ENCODE results near the gene SOD1.

- no peak for TF ChIP-seq CTCF (tag by site-specific recombination; IDR thresholded peaks at IDR 0.05)
- TF ChIP-seq ZBTB44 (tag by site-specific recombination; IDR thresholded peaks at IDR 0.05), result no peak
- TF ChIP-seq ZNF558 (tag by site-specific recombination; IDR thresholded peaks at IDR 0.05), result no peak
- TF ChIP-seq ELK4 (IDR thresholded peaks at IDR 0.05; ENCODE audit: borderline replicate concordance, low read depth, low read length), result no peak
- TF ChIP-seq KLF9 (tag by site-specific recombination; IDR thresholded peaks at IDR 0.05; ENCODE audit: low read depth), result no peak
- no peak for TF ChIP-seq ZBTB48 (tag by site-specific recombination; IDR thresholded peaks at IDR 0.05)
- TF ChIP-seq ZNF529 (tag by site-specific recombination; IDR thresholded peaks at IDR 0.05; ENCODE audit: insufficient replicate concordance), result no peak
Measured at GRCh38 chr21:31677047-31677446, 17.6 kb downstream of the SOD1 start.

Data from HEK293 (cell line).